SU-DHL-6 (cell line): ENCODE data around the gene TACR1.

Experiments used
- H2AFZ ChIP-seq: fragments of 200-600 bp; sonication (generic); 2 replicates; pipeline ENCODE4 v1.6.1; 2014; ENCODE audit warnings: low read depth, mild to moderate bottlenecking, moderate library complexity, mixed read lengths, antibody characterized with exemption, low read length; ENCODE audit not compliant: severe bottlenecking
- H3F3A ChIP-seq: fragments of 200-600 bp; shearing (Covaris generic); 2 replicates; pipeline ENCODE4 v1.6.0; 2016; ENCODE audit warnings: antibody characterized with exemption, mild to moderate bottlenecking; ENCODE audit not compliant: insufficient read depth
- H3K27ac ChIP-seq: fragments of 200-600 bp; sonication (generic); 2 replicates; pipeline ENCODE4 v1.5.1; 2016; ENCODE audit warnings: low read depth, mild to moderate bottlenecking, low read length, moderate library complexity, mixed read lengths
- H3K27me3 ChIP-seq: fragments of 200-600 bp; sonication (generic), shearing (Covaris generic); 2 replicates; pipeline ENCODE4 v1.6.0; 2014; ENCODE audit warnings: mild to moderate bottlenecking, low read length
- H3K36me3 ChIP-seq: fragments of 200-600 bp; sonication (generic); 2 replicates; pipeline ENCODE4 v1.6.1; 2014; ENCODE audit warnings: mild to moderate bottlenecking, low read length, mixed read lengths
- H3K4me2 ChIP-seq: fragments of 300-600, 200-600 bp; shearing (Covaris generic), sonication (generic); 2 replicates; pipeline ENCODE4 v1.6.0; 2014; ENCODE audit warnings: low read length, low read depth, mild to moderate bottlenecking; ENCODE audit not compliant: poor library complexity, severe bottlenecking
- H3K4me3 ChIP-seq: fragments of 200-600 bp; sonication (generic); 2 replicates; pipeline ENCODE4 v1.5.1; 2014; ENCODE audit warnings: antibody characterized with exemption, low read length, mild to moderate bottlenecking, mixed read lengths; ENCODE audit not compliant: insufficient read depth, poor library complexity, severe bottlenecking
- H3K79me2 ChIP-seq: fragments of 200-600 bp; sonication (generic); 2 replicates; pipeline ENCODE4 v1.6.1; 2014; ENCODE audit warnings: mild to moderate bottlenecking, low read length, moderate library complexity; ENCODE audit not compliant: insufficient read depth
- H3K9ac ChIP-seq: fragments of 200-600 bp; sonication (generic); 2 replicates; pipeline ENCODE4 v1.7.0; 2014; ENCODE audit warnings: mild to moderate bottlenecking, low read length
- H3K9me2 ChIP-seq: fragments of 200-600 bp; sonication (generic); replicated peaks from 2 replicates; pipeline ENCODE4 v1.6.1; 2014; ENCODE audit warnings: low read length; ENCODE audit not compliant: insufficient read depth
- H3K9me3 ChIP-seq: fragments of 200-600 bp; sonication (generic); 2 replicates; pipeline ENCODE4 v1.6.1; 2014; ENCODE audit warnings: low read length, mixed read lengths; ENCODE audit not compliant: insufficient read depth
- H4K20me1 ChIP-seq: fragments of 200-600 bp; sonication (generic); 2 replicates; pipeline ENCODE4 v1.6.1; 2014; ENCODE audit warnings: low read depth, mild to moderate bottlenecking, antibody characterized with exemption, low read length, moderate library complexity, mixed read lengths
- CTCF ChIP-seq: fragments of 200-600 bp; sonication (generic); IDR thresholded peaks from one replicate; pipeline ENCODE4 v1.5.1; 2017; ENCODE audit warnings: antibody characterized with exemption, mild to moderate bottlenecking, low read length, moderate library complexity; ENCODE audit not compliant: insufficient read depth, poor library complexity, severe bottlenecking
- EZH2phosphoT487 ChIP-seq: fragments of 200-600 bp; sonication (generic), shearing (Covaris generic); conservative IDR thresholded peaks from 2 replicates; pipeline ENCODE4 v1.6.1; 2018; ENCODE audit warnings: mild to moderate bottlenecking, antibody characterized with exemption, low read length, moderate library complexity, mixed read lengths

Gene TACR1

GRCh38 chr2:75047992-75048625 is 151.2 kb downstream of the TACR1 start:
- Histone ChIP-seq H3K9ac (no peak overlapping the region), H3K27me3 (no peaks in the 10 kb centered on the region), H2AFZ (no peak overlapping the region), H3K9me3 (no peaks in the 10 kb centered on the region), H3K27ac (no peak overlapping the region), H4K20me1 (no peaks in the 10 kb centered on the region), H3K36me3 (no peaks in the 10 kb centered on the region), H3F3A (no peaks in the 10 kb centered on the region), H3K4me3 (no peak overlapping the region), H3K9me2 (no peaks in the 10 kb centered on the region), H3K4me2 (no peak overlapping the region), H3K79me2 (no peaks in the 10 kb centered on the region)
- TF ChIP-seq CTCF (no peak), EZH2phosphoT487 (no peak)

- no peak overlapping the region for H3K4me2 ChIP-seq
- no peak overlapping the region for H3K4me3 ChIP-seq
- no peaks in the 10 kb centered on the region for H3K79me2 ChIP-seq
- no peak overlapping the region for H3K9ac ChIP-seq
- H3F3A ChIP-seq: no peaks in the 10 kb centered on the region
- H4K20me1 ChIP-seq: no peaks in the 10 kb centered on the region
- no peaks in the 10 kb centered on the region for H3K36me3 ChIP-seq
- H3K27ac ChIP-seq: no peak overlapping the region
- H2AFZ ChIP-seq: no peak overlapping the region
- H3K9me3 ChIP-seq: no peaks in the 10 kb centered on the region
- no peaks in the 10 kb centered on the region for H3K27me3 ChIP-seq
- no peaks in the 10 kb centered on the region for H3K9me2 ChIP-seq
- no peak for TF ChIP-seq EZH2phosphoT487
- TF ChIP-seq CTCF: no peak
These were observed 151.9 kb downstream of the TACR1 start for GRCh38 chr2:75047189-75047991.

GRCh38 chr2:75045526-75046050 is 153.7 kb downstream of the TACR1 start:
- no peaks in the 10 kb centered on the region for H3K27me3 ChIP-seq
- H3K9me2 ChIP-seq: no peaks in the 10 kb centered on the region
- no peaks in the 10 kb centered on the region for H3F3A ChIP-seq
- H3K27ac ChIP-seq: no peak overlapping the region
- no peak overlapping the region for H3K4me2 ChIP-seq
- H2AFZ ChIP-seq: no peak overlapping the region
- no peaks in the 10 kb centered on the region for H3K36me3 ChIP-seq
- TF ChIP-seq CTCF: no peak
- no peak for TF ChIP-seq EZH2phosphoT487
- no peak overlapping the region for H3K4me3 ChIP-seq
- H3K9ac ChIP-seq: no peak overlapping the region
- H3K79me2 ChIP-seq: no peaks in the 10 kb centered on the region
- H4K20me1 ChIP-seq: no peaks in the 10 kb centered on the region
- H3K9me3 ChIP-seq: no peaks in the 10 kb centered on the region
